ENCODE results near the gene GRID2IP.
A peak's percentile ranks its signal among the peaks of the same experiment; 100 is the strongest.

Gene GRID2IP

DNA sequence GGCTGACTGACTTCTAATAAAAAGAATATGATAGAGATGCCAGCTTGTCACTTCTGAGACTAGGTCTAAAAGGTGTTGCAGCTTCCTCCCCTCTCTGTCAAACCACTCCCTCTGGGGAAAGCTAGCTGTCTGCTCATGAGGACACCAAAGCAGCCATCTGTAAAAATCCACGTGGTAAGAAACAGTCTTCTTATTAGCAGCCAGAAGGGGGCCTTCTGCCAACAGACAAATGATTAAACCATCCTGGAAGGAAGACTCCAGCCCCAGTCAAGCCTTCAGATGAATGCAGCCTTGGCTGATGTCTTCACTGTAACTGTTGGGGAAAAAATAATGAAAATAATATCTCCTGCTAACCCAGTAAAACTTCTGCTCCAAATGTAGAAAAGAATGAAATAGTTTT, 61.6 kb downstream of the GRID2IP start:
- no peak overlapping the region for H3K27ac ChIP-seq
- TF ChIP-seq, protein P1, sequence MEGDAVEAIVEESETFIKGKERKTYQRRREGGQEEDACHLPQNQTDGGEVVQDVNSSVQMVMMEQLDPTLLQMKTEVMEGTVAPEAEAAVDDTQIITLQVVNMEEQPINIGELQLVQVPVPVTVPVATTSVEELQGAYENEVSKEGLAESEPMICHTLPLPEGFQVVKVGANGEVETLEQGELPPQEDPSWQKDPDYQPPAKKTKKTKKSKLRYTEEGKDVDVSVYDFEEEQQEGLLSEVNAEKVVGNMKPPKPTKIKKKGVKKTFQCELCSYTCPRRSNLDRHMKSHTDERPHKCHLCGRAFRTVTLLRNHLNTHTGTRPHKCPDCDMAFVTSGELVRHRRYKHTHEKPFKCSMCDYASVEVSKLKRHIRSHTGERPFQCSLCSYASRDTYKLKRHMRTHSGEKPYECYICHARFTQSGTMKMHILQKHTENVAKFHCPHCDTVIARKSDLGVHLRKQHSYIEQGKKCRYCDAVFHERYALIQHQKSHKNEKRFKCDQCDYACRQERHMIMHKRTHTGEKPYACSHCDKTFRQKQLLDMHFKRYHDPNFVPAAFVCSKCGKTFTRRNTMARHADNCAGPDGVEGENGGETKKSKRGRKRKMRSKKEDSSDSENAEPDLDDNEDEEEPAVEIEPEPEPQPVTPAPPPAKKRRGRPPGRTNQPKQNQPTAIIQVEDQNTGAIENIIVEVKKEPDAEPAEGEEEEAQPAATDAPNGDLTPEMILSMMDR (conservative IDR thresholded peaks at IDR 0.05), result no peak

DNA sequence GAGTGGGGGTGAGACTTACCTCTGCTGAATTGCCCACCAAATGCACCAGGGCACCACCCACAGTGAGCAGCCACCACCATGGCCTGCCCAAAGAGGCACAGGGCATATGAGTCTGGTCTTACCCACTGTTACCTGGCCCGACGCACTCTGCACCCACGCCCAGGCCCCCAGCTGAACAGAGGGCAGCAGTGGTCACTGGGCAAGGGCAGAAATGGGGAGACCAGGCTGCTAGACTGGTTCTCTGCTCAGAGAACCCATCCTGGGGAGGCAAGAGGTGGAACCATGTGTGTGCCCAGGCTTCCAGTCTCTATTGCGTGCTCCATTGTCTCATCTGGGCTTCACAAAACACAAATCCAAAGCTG, 64.1 kb downstream of the GRID2IP start:
- no peak overlapping the region for H3K27ac ChIP-seq
- TF ChIP-seq, protein P1 (conservative IDR thresholded peaks at IDR 0.05), result no peak

DNA sequence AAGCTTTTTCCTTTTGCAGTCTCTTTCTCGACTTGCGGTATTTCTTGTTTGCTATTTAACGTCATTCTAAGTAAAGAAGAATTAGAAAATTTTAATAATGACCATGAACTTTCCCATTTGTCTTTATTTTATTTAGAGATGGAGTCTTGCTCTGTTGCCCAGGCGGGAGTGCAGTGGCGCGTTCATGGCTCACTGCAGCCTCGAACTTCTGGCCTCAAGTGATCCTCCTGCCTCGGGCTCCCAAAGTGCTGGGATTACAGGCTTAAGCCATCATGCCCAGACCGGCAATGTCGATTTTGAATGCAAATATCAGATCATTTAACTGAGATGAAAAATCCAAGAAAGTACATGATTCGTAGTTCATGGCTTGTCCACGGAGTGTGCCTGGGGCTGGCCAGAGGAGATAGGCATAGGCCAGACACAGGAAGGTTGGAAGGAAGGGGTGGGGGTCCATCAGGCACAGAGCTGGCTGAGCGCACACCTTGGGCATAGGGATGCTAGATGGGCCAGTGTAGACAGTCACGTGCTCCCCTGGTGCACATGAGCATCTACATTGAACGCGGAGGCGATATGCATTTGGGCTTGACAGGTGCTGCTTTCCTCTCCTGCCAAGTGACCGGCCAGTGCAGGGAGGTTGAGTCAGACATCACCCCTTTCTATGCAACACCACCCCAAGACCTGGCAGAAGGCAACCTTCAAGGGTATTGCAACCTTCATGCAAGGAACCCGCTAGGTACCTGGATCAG, 64.7 kb downstream of the GRID2IP start:
- TF ChIP-seq, protein P1 (conservative IDR thresholded peaks at IDR 0.05), result no peak
- no peak overlapping the region for H3K27ac ChIP-seq

DNA sequence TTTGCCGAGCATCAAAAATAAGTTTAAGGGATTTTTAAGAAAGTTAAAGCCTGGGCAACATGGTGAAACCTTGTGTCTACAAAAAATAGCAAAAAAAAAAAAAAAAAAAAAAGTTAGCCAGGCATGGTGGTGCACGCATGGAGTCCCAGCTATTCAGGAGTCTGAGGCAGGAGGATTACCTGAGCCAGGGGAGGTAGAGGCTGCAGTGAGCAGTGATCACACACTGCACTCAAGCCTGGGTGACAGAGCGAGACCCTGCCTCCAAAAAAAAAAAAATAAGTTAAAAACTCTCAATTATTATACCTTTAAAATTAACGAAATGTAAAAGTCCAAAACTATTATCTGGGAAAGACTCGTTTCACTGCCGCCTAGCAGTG, 68.5 kb downstream of the GRID2IP start:
- H3K27ac ChIP-seq, result peak overlapping the region; percentile 88
- TF ChIP-seq, protein P1 (conservative IDR thresholded peaks at IDR 0.05), result no peak

DNA sequence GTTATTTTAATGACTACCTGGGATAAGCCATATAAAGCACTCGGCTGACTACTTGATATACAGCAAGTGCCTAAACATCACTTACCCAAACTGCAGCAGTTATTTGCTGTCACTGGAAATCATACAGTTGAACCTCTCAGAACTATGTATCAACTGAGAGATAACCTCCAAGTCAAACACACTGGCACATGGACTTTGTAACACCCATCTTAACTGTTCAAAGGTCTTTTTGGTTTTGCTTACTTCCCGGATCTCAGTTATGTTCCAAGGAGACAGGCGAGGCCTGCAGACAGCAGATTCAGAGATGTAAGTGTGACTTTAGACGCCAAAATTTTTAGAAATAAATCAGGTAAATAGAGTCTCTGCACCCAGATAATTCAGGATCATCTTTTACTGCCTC, 69.0 kb downstream of the GRID2IP start:
- TF ChIP-seq, protein P1 (conservative IDR thresholded peaks at IDR 0.05), result no peak
- H3K27ac ChIP-seq, result peak overlapping the region; percentile 88

DNA sequence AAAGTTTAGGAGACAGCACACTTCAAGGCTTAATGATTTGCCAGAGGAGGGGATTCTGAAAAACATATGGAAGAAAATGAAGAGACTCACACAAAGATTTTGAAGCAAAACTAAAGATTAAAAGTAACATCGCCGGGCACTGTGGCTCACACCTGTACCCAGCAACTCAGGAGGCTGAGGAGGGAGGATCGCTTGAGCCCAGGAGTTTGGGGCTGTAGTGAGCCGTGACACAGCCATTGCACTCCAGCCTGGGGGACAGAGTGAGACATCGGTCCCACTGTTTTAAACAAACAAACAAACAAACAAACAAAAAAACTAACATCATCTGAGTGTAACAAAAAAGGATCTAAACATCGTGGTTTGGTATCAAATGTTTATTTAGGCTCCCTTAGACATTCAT, 69.8 kb downstream of the GRID2IP start:
- TF ChIP-seq, protein P1 (conservative IDR thresholded peaks at IDR 0.05), result no peak
- peak overlapping the region; percentile 88; the same call in 1 of the 2 replicates for H3K27ac ChIP-seq

DNA sequence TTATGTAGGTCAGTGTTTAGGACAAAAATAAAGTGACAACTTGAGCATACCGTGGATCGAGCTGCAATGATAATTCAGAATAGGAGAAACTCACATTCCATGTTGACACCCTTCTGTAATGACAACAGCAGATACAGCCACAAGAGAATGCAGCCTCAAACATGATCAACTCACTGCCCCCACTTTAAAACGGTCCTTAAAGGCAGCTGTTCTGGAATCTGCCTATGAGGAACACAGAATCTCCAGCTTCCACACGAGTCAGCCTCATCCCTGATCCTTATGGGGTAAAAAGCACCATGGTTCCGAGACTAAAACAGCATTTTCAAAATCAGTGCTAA, 71.0 kb downstream of the GRID2IP start:
- TF ChIP-seq, protein P1 (conservative IDR thresholded peaks at IDR 0.05), result no peak
- no peak overlapping the region for H3K27ac ChIP-seq
